SK-N-MC (cell line): ENCODE results near the gene IARS2.
"Not testable (repeated sequence)": the region's sequence is repeated elsewhere in the genome, so short reads cannot be mapped to it uniquely, and the experiment has no call there.

ENCODE experiments used
- DNase-seq: peaks from one replicate; pipeline ENCODE4 v3.0.0-alpha.2; 2011; ENCODE audit warnings: low read depth, low spot score
- H3K27ac ChIP-seq: fragments of 200-600 bp; sonication (generic); 2 replicates; pipeline ENCODE4 v1.5.1; 2016; ENCODE audit warnings: mixed run types
- H3K36me3 ChIP-seq: fragments of 200-600 bp; sonication (generic); 2 replicates; pipeline ENCODE4 v1.6.1; 2017; ENCODE audit warnings: antibody characterized with exemption, low read length, mixed read lengths; ENCODE audit not compliant: insufficient read depth
- H3K4me3 ChIP-seq: fragments of 200-600 bp; sonication (generic); 2 replicates; pipeline ENCODE4 v1.5.1; 2016
- H3K9ac ChIP-seq: fragments of 200-600 bp; sonication (generic); 2 replicates; pipeline ENCODE4 v1.8.0; 2017; ENCODE audit warnings: mixed run types, mixed read lengths; ENCODE audit not compliant: insufficient read length
- H3K9me3 ChIP-seq: fragments of 200-600 bp; sonication (generic); 2 replicates; pipeline ENCODE4 v1.6.1; 2017; ENCODE audit warnings: low read depth, mild to moderate bottlenecking, antibody characterized with exemption, low read length, moderate library complexity, mixed read lengths
- EZH2 ChIP-seq: fragments of 200-600 bp; sonication (generic); IDR thresholded peaks from one replicate; pipeline ENCODE4 v1.6.1; 2017; ENCODE audit warnings: antibody characterized with exemption
- FOXP2 ChIP-seq: optimal IDR thresholded peaks from 2 replicates; pipeline ENCODE3; 2011; ENCODE audit warnings: mild to moderate bottlenecking, moderate library complexity; ENCODE audit not compliant: insufficient read depth; ENCODE audit errors: extremely low read length, control extremely low read depth
- POLR2AphosphoS5 ChIP-seq: IDR thresholded peaks from 2 replicates; pipeline ENCODE4 v1.6.1; 2012; ENCODE audit warnings: mild to moderate bottlenecking, low read depth, low read length, borderline replicate concordance

IARS2 gene

DNA sequence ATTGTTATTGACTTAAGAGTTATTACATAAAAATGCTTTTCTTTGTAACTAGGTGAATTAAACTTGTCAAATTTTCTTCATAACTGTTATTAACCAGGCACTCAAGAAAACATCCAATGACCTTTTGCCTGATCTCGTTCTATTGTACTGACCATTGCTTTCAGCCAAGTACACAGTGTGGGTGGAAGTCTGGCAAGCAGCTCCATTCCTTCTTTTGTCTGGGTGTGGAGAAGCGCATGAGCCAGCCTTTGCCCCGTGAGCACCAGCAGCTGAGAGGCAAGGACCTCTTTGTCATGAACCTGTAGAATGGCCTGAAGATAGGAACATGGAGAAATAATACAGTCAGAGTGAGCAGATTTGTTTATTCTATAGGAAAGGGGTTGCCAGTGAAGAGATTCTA, 57.5 kb downstream of the IARS2 start:
- Histone ChIP-seq H3K9me3 (no peaks in the 10 kb centered on the region), H3K36me3 (peaks cover 60% of the 10 kb centered on the region), H3K27ac (no peak overlapping the region), H3K4me3 (no peak overlapping the region), H3K9ac (no peak overlapping the region)
- no peak for DNase-seq
- TF ChIP-seq FOXP2 (no peak), POLR2AphosphoS5 (no peak), EZH2 (no peak)

DNA sequence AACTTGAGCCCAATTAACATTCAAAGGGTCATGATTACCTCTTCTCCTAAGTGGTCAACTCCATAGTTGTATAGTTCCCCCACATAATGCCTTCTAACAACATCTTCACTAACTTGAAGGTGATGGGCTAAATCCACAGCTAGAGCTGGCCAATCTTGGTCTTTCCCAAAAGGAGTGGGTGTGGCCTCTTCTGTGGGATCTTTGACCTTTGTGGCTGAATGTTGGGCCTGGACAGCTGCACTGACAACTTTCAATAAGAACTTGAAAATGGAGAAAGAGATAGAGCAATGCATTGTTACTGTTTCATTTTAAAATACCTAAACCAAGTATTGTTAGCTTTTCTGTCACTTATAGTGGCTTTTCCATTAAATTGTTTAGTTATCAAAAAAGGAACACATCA, 59.2 kb downstream of the IARS2 start:
- no peak for DNase-seq
- no peaks in the 10 kb centered on the region for H3K9me3 ChIP-seq
- no peak for TF ChIP-seq EZH2
- peaks cover 63% of the 10 kb centered on the region for H3K36me3 ChIP-seq
- no peak overlapping the region for H3K9ac ChIP-seq
- H3K4me3 ChIP-seq = no peak overlapping the region
- H3K27ac ChIP-seq = no peak overlapping the region

DNA sequence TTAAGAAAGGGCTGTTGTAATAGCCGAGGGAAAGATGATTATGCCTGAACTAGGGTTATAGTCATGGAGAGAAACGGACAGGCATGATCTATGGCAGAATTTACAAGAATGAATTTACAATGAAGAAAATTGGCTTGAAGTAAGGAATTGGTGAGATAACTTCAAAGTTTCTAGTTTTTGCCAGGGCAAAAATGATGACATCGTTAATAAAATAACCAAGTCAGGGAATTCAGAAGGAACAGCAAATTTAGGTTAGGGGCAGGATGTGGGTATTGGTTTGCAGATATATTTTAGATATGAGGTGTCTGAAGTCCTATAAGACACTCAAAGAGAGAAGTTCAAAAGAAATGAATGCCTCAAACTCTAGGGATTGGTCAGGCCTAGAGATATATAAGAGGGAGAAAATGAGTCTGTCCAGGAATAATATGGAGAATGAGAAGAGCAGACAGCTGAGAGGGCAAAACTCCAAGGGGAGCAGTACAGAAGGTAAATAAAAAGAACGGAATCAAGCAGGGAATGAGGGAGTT, 62.8 kb downstream of the IARS2 start:
- Histone ChIP-seq H3K27ac (no peak overlapping the region), H3K4me3 (no peak overlapping the region), H3K9ac (no peak overlapping the region), H3K36me3 (peaks cover 42% of the 10 kb centered on the region), H3K9me3 (no peaks in the 10 kb centered on the region)
- no peak for DNase-seq
- TF ChIP-seq EZH2 (no peak), POLR2AphosphoS5 (no peak), FOXP2 (no peak)

DNA sequence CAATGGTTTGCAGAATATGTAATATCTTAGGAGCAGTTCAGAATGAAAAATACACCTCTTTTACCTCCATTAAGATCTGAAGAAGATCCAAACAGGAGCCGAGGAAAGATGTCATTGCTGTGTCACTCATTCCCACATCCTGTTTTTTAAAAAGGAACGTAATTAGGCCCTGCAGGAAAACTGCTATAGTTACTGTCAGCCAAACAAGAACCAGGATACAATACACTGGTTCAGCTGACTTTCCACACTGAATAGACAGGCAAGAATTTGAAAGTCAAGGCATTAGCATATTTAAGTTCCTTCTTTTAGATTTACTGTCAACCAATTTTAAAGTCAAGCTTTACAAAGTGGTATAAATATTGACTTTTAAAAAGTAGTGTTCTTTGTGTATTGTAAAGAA, 63.8 kb downstream of the IARS2 start:
- Histone ChIP-seq H3K4me3 (no peak overlapping the region), H3K9me3 (no peaks in the 10 kb centered on the region), H3K36me3 (peaks cover 43% of the 10 kb centered on the region), H3K9ac (no peak overlapping the region), H3K27ac (no peak overlapping the region)
- DNase-seq = no peak
- no peak for TF ChIP-seq EZH2
- no peak for TF ChIP-seq POLR2AphosphoS5
- no peak for TF ChIP-seq FOXP2

DNA sequence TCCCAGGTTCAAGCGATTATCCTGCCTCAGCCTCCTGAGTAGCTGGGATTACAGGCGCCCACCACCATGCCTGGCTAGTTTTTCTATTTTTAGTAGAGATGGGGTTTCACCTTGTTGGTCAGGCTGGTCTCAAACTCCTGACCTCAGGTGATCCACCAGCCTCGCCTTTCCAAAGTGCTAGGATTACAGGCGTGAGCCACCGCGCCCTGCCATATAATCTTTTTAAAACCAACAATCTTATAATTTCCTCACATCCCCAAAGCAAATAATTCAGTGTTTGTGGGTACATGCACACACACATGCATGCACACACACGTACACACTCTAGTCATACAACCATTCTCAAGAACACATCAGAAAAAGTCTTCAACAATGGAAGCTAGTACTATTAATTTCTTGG, 64.6 kb downstream of the IARS2 start:
- peaks cover 42% of the 10 kb centered on the region for H3K36me3 ChIP-seq
- not testable (repeated sequence) for H3K9me3 ChIP-seq

DNA sequence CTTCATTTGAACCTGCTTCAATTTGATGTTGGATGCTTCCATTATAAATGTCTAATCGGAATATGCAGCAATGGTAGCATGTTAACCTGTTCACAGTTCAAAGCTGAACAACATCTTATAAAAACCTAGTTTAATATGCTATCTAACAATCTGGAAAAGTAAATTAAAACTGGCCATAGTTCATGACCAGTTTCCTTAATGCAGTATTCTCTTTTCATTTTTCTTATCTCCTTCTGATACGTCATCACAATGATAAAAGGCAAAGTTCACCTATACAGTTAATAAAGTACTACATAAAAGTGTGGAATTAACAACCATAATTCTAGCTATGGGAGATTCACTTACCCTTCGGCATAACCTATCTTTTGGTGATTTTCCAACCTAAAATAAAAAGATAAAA, 65.1 kb downstream of the IARS2 start:
- no peak overlapping the region for H3K9ac ChIP-seq
- peaks cover 42% of the 10 kb centered on the region for H3K36me3 ChIP-seq
- no peak overlapping the region for H3K27ac ChIP-seq
- H3K4me3 ChIP-seq = no peak overlapping the region
- no peak for TF ChIP-seq EZH2
- TF ChIP-seq FOXP2 = no peak
- TF ChIP-seq POLR2AphosphoS5 = no peak
- H3K9me3 ChIP-seq = no peaks in the 10 kb centered on the region
- no peak for DNase-seq

More for the DNA sequence above, 64.6 kb downstream of the IARS2 start:
- not testable (repeated sequence) for DNase-seq, H3K27ac ChIP-seq, H3K4me3 ChIP-seq, H3K9ac ChIP-seq

DNA sequence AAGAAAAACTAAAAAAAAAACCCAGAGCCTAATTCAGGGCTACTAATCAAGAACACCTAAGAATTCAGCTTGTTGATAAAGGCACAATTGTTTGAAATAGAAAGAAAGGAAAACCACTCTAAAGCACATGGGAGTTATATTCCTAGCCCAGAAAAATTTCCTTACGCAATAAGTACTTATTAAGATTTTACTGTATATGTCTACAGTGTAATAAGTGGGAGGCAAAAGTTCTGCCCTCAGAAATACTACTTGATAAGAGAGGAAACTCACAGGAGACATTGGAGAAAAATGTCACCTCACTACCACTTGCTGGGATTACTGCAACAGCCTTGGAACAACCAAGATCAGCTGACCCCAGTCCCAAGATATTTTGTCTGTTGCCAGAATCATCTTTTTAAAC, 66.1 kb downstream of the IARS2 start:
- Histone ChIP-seq H3K9ac (no peak overlapping the region), H3K27ac (no peak overlapping the region), H3K36me3 (peaks cover 43% of the 10 kb centered on the region), H3K9me3 (no peaks in the 10 kb centered on the region), H3K4me3 (no peak overlapping the region)
- no peak for DNase-seq
- no peak for TF ChIP-seq POLR2AphosphoS5
- no peak for TF ChIP-seq EZH2
- TF ChIP-seq FOXP2 = no peak

DNA sequence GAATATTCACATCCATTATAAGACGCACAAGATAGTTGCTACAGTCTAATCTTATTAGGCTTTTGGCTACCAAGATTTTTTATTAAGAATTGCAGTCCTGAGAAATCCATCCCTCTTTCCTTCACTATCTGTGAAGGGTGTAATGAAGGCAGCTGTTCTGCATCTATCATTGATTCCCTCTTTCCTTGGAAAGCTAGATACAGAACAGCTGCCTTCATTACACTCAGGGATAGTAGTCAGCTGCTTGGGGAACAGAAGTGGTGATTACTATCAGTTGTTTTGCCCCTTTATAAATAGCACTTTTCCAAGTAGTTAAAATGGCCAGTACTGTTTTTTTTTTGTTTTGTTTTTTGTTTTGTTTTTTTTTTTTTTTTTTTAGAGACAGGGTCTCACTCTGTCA, 70.2 kb downstream of the IARS2 start:
- no peaks in the 10 kb centered on the region for H3K9me3 ChIP-seq
- peaks cover 37% of the 10 kb centered on the region for H3K36me3 ChIP-seq
- DNase-seq = no peak
- H3K9ac ChIP-seq = no peak overlapping the region
- no peak overlapping the region for H3K27ac ChIP-seq
- TF ChIP-seq POLR2AphosphoS5 = no peak
- H3K4me3 ChIP-seq = no peak overlapping the region

DNA sequence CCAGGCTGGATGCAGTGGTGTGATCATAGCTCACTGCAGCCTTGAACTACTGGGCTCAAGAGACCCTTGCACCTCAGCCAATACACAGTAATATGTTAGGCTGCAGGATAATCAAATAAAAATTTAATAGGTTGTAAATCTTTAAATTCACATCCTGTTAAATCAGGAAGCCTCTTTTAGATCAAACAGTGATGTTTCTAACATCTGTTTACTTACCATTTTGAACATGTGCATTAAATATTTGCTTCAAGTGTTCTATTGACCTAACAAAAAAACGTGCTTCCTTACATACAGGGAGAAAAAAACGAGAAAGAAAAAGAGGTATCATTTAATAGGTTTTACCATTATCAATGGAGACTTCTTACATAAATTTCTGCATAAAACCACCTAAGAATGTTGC, 70.6 kb downstream of the IARS2 start:
- no peak overlapping the region for H3K27ac ChIP-seq
- no peak for DNase-seq
- no peak for TF ChIP-seq FOXP2
- no peak for TF ChIP-seq EZH2
- TF ChIP-seq POLR2AphosphoS5 = no peak
- H3K9ac ChIP-seq = no peak overlapping the region
- peaks cover 39% of the 10 kb centered on the region for H3K36me3 ChIP-seq
- no peak overlapping the region for H3K4me3 ChIP-seq
- H3K9me3 ChIP-seq = no peaks in the 10 kb centered on the region

DNA sequence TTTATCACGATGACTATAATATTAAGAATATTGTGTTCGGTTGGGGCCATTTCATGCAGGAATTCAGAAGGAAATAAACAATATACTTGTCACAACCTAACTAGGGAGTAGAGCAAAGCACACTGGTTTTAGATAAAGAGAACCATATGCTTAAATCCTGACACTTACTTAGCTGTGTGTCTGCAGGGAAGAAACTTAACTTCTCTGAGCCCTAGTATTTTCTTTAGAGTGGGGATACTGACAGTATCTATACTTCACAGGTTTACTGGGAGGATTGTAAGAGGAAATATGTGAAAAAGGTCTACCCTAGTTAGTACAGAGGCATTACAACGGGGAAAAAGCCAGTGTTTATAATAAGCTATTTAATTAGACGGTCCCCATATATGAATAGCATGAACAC, 72.9 kb downstream of the IARS2 start:
- H3K36me3 ChIP-seq = peaks cover 55% of the 10 kb centered on the region
- H3K9ac ChIP-seq = no peak overlapping the region
- H3K27ac ChIP-seq = no peak overlapping the region
- H3K9me3 ChIP-seq = no peaks in the 10 kb centered on the region
- DNase-seq = no peak
- no peak overlapping the region for H3K4me3 ChIP-seq
- no peak for TF ChIP-seq POLR2AphosphoS5
- no peak for TF ChIP-seq FOXP2
- no peak for TF ChIP-seq EZH2

DNA sequence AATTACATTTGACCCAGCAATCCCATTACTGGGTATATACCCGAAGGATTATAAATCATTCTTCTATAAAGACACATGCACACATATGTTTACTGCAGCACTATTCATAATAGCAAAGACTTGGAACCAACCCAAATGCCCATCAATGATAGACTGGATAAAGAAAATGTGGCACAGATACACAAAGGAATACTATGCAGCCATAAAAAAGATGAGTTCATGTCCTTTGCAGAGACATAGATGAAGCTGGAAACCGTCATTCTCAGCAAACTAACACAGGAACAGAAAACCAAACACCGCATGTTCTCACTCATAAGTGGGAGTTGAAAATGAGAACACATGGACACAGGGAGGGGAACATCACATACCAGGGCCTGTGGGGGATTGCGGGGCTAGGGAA, 76.0 kb downstream of the IARS2 start:
- not testable (repeated sequence) for DNase-seq, H3K9ac ChIP-seq, H3K4me3 ChIP-seq, H3K9me3 ChIP-seq, H3K27ac ChIP-seq
- peaks cover 56% of the 10 kb centered on the region for H3K36me3 ChIP-seq
